Stimulated activated naive CD4-positive, alpha-beta T cell treated with Interleukin-2 at 50 U/mL for 16 hours (primary cell): Measurements from ENCODE around the gene PHGDH.
"Not testable (repeated sequence)": the region's sequence is repeated elsewhere in the genome, so short reads cannot be mapped to it uniquely, and the experiment has no call there.

Experiments used
- DNase-seq: peaks from one replicate; lab custom pipeline; 2025; lab: John Stamatoyannopoulos, UW

The PHGDH gene

DNA sequence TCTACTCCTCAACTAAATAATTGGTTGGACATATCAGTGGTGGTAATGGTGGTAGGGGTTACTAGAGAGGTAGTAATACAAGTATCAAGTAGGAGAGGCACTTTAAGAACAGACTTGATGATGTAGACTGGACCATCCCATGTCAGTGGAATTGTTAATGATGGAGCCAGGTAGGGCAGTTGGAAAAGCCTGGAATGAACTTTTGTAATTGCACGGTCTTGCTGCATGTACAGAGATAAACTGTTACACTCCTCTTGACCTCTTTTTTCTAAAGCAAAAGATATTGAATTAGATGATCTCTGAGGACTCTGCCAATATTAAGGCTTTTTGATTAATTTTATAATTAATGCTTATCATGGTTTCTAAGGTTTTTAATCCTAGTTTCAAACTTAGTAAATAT, 51.2 kb downstream of the PHGDH start:
- no peak for DNase-seq

DNA sequence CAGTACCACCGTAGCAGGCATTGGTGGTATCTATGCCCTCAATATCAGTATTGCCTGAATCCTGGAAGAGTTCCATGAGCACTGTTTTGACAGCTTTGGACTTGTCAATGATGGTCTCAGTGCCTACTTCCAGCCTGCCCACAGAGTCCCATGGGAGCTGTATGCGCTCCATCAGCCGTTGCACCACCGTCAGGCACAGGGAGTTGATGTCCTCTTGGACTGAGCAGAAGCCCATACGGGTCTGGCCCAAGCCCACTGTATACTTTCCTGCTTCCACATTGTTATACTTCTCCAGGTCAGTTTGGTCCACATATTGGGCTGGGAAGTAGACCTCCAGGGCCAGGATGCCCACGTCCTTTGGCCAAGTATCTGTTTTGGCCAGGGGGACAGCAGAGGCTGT, 52.5 kb downstream of the PHGDH start:
- DNase-seq = no peak

DNA sequence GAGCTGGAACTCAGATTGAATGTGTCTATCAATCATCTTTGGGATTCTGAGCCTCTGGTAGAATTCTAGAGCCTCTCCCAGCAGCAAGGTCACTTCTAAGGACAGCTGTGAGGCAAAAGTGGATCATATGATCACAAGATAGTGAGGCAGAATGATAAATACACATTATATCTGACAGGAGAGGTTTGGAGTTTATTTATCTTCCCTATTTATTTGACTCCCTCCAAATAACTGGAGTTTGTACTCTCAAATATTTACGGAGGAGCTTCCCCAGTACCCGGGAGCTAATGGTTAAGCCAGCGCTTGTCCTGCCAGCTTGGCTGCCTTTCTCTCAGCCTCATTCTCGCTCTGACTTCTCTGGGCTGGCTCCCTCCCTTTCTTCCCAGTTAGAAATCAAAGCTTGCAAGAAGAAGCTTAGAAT, 54.6 kb downstream of the PHGDH start:
- no peak for DNase-seq

DNA sequence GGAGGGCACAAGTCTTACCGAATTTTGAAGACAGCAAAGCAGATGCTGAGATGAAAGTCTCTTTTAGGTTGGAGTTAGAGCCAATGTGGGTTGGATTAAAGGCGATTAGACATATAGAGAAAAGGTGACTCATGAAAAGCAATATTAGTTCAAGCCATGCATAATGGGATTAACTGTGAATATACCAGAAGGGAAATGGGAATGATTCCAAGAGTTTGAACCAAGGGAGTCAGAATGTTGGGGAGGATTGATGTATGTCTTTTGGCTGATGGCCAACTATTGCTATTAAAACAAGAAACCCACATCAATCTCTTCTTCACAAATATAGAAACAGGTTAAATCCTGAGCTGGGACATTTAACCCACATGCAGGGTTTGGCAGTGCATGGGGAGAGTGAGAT, 55.8 kb downstream of the PHGDH start:
- DNase-seq = no peak

DNA sequence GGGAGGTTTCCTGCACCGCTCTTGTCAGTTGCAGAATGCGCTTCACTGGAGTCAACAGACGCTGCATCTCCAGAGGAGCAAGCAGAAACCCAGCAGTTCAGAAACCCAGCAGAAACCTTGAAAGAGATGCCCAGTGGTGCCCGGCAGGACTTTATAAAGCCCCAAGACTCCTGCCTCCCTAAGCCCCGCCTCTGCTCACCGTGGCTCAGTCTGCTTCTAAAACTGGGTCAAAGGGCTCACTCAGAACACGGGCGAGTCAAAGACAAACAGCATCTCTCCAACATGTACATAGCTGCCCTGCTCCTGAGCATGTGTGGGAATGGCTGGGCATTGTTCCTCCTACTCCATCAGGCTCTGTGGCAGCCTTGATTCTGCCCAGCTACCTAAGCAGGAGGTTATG, 57.0 kb downstream of the PHGDH start, which contains the start of gene HMGCS2:
Gene HMGCS2, minus strand, starts transcription at position 128 of the 400 bp plus-strand sequence. Its CDS starts 61 bp downstream, at position 67.
- DNase-seq = no peak

DNA sequence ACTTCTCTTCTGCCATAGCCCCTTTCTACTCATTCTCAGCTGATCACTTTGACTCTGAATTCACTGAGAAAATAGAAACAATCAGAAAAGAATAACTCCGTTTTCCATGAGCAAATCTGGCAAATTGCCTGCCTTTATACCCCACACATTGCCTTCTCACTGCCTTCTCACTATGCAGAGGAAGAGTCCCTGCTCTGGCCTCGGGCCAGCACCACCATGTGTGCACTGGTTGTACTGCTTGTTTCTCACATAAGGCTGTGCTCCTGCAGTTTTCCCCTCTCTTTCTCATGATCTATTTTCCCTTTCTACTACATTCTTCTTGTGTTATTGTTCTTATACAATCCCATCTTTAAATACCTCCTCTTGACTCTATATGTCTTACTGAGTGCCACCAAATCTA, 59.3 kb downstream of the PHGDH start:
- no peak for DNase-seq

DNA sequence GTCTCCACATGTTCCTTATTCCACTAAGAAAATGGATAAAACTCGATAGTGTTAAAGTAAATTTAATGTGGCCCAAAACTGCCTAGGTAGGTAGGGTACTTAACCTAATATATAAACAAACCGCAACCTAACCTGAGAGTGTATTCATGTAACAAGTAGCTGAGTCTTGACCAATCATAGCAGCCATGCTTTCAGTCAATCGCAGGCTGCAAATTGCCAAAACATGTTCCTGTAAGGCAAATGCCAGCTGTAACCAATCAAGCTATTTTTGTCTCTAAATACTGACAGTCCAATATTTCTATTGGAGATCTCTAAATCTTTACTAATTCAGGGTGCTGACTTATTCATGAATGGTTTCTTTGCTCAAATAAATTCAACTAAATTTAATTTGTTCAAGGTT, 60.0 kb downstream of the PHGDH start:
- DNase-seq = no peak

DNA sequence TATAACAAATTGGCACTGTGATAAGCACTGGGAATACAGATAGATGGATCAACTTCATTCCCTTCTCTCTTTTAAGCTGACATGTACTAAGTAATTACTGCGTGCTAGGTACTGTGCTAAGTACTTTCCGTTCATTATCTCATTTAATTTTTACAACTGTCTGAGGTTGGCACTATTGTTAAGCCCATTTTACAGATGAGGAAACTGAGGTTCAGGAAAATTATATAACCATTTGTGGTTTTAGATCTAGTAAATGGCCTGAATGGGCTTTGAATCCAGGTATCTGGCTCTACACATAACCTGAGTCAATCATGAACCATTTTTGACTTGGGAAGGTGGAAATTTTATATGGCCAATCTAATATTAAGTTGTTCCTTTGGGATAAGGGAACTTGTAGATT, 60.6 kb downstream of the PHGDH start:
- no peak for DNase-seq

DNA sequence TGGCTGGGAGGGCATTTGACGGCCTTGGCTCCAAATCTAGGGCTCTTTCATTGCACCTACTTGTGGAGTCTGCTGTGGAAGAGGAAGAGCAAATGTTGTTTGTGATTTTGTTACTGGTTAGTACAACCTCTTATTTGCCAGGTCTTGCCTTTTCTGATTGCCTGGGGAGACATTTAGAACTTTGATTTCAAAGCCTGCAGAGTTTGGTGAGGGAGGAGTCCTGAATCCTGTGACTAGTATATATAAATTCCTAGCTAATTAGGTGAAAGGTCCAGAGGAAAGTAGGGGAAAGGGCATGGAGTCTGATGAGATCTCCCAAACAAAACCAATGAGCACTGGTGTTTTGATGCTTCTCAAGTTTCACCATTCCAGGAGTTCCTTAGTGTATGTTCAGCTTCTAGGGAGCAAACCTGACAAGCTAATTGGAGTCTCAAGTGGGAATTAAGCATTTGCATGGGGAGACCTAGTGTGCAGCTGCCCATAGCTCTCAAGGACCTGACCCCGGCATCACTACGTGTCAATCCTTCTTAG, 62.0 kb downstream of the PHGDH start:
- DNase-seq = no peak

DNA sequence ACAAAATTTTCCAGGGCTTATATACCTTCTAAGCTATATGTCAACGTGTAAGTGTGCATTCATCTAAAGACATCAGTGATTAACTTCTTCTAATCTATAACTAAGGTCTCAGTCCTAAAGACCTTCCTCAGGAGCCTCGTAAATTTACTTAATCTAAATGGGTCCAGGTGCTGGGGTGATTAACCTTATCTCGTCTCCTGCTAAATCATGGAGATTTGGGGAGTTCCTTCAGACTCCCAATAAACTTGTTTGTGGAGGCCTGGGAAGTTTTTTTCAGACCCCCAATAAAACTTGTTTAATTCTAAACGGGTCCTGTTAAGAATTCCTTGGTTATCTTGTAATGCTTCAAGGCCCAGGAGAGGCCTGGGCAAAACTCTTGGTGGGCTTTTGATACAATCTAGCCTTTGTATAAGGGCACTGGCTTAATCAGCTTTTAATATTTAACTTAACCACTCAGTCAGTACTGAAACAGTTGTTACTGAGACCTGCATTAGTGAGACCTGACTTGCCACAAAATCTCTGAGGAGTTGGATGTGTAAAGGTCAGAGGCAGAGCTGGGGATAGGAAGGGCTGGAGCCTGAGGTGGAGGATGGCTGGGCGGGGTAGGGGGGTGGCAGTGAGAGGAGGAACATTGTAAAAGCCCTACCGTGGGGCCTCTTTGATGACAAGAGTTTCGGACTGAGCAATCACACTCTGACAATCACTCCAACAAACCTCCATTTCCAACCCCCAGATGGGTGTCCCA, 63.2 kb downstream of the PHGDH start:
- no peak for DNase-seq

DNA sequence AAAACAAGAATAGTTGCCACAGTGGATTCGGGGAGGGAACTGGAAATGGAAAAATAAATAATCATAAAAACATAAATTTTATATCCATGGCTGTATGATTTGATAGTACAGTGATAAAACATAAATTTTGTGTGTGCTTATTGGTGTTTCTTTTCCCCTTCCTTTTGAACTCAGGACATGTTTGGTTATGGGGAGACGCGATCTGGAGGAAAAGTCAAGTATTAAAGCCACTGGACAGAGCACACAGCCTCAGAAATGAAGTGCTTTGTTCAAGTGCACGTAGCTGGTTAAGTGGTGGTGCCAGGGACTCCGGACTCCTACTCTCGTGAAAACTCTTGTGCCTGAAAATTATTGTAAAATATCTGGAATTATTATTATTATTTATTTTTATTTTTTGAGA, 66.6 kb downstream of the PHGDH start:
- DNase-seq = no peak

DNA sequence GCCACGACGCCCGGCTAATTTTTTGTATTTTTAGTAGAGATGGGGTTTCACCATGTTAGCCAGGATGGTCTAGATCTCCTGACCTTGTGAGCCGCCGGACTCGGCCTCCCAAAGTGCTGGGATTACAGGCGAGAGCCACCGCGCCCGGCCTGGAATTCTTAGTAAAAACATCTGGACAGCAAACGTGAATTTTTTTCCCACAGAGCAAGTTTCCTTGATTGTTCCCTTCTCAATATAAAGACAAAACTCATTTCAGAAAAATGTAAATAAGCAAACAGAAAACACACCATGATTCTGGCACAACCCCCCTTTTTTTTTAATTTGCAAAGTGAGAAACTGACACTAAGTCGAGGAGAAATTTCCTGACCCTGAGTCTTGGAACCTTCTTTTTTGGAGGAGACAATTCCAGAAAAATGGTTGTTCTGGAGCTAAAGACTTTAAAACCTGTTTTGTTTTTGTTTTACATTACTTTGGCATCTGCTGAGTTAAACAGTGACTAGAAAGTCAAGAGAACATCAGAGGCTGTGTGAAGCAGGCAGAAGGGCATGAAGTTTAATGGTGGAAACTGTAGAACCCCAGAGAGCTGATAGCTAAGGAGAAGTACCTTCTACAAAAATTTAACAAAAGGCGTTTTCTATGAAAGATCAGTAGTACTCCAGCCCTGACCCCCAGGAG, 67.3 kb downstream of the PHGDH start:
- DNase-seq = no peak

DNA sequence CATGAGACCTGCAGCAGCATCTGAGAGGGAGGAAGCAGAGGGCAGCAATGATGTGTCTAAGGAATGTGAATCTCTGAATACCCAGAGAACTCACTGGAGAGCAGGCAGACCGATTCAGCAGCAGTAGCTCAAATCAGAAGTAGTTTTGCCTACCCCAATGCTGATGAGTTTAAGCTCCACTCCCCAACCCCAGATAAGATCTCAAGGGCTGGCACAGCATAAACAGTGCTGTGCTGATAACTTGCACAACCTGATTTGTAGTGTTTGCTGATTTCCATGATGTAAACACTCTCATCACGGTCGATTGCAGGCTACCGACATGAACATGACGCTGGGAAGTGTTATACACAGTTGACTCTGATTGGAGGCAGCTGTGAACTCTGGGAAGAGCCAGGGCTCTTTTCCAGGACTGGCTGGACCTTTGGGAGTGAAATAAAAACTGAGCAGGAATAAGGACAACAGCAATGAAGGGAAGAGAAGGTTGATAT, 68.2 kb downstream of the PHGDH start:
- DNase-seq = no peak

DNA sequence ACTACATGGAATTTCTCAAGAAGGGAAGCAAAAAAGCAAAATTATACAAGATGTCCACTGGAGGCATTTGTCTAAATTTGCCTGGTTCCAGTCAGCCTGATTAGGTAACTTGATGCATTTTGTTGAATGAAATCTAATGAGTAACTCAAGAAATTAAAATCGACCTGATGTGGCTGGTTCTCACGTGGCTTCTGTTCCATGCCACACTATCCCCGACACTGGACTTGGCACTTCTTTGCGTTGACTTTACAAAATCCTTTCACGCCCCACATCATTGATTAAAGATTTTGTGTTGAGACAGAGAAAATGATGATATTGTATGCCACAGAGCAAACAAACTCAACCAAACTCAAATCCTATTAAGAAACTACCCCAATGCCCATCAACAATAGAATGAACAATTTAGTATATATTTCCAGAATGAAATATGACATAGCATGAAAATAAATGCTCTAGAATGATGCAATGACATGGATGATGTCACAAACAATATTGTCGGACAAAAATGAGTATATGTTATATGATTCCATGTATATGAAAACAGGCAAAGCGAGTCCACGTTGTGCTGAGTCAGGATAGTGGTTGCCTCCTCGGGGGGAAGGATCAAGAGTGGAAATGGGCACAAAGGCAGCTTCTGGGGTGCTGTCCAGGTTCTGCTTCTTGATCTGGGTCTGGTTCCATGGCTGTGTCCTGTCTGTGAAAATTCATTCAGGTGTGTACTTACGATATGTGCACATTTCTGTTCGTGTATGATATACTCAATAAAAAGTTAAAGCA, 69.9 kb downstream of the PHGDH start:
- no peak for DNase-seq

DNA sequence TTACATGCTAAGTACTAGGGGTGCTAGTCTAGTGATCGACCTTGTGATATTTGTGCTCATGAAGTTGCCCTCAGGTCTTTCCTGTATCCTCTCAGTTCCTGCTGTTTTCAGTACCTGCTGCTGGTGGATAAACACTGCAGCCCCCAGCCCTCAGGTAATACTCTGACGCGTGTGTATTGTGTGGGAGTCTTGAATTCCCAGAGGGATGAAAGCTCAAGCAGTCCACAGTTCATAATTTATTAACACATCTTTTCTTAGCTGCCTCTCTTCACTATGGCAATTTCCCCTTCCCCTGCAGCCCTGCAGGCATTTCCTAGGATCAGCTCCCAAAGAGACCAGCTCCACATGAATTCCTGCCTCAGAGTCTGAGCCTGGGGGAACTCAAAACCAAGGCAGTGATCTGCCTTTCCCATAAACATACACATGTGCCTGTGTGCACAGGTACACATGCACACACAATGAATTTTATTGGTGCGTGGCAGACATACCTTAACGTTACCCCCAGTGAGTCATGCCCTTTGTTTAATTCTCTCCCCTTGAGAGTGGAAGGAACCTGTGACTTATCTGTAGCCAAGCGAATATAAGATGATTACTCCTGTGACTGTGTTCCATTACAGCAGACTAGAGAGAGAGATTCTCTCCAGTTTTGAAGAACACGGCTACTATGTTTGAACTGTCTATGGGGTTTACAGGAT, 71.0 kb downstream of the PHGDH start:
- DNase-seq = no peak

DNA sequence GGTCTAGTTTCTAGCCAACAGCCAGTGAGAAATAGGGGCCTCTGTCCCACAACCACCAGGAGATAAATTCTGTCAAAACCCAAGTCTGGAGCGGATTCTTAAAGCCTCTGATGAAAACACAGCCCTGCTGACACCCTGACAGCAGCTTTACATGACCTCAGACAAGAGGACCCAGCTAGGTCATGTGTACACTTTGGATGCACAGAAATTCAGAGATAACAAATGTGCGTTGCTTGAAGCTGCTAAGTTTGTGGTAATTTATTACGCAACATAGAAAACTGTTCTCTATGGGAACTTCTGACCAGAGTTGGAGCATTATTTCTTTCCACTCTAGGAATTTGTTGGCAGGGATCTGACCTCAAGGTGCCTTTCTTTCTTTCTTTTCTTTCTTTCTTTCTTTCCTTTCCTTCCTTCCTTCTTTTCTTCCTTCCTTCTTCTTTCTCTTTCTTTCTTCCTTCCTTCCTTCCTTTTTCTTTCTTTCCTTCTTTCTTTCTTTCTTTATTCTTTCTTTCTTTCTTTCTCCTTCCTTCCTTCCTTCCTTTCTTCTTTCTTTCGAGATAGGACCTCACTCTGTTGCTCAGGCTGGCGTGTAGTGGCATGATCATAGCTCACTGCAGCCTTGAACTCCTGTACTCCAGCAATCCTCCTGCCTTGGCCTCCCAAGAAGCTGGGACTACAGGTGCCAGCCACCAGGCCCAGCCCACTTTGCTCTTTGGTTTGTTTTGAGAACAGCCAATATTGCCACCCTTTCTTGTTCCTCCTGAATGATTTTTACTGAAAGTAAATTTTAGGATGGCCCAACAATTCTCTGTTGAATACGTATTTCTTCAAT, 71.8 kb downstream of the PHGDH start:
- DNase-seq = no peak

DNA sequence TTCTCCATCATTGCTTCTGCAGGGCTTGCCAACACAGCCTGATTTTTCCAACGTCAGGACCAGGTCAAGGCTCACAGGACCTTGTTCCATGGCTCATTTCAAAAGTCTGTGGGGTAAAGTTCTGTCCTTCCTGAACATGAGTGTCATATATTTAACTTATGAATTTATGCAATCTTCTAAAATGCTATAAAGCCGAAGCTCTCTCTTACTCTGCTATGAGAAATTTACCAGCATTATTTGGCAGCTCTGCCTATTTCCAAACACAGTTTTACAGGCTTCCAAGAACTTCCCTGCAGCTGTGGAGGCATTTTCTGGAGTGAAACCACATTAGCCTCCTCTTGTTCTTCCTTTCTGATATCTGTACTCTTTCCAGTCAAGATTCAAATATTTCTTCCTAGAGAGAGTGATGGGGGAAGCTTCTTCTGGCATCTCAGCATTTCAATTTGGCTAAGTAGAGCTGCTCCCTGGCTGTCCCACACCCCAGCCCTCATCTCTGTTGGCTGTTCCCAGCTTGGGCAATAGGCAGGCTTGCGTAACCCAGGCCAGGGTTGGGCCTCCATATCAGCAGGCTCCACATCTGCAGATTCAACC, 72.6 kb downstream of the PHGDH start:
- no peak for DNase-seq

DNA sequence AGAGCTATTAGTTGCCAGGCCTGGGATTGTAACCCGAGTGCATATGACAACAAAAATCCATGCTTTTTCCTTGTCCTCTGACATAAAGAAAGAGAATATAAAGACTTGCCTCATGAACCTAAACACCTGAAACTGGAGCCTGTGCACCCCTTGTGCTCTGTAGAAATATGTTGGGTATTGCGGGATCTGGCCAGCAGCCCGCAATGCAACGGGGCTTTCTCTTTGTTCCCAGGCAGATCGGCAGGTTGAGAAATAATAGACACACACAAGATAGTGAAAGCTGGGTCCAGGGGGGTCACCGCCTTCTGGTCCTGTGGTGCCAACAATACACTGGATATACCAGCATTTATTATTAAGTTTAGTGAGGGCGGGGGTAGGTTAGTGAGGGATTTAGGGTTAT, 74.3 kb downstream of the PHGDH start:
- not testable (repeated sequence) for DNase-seq

DNA sequence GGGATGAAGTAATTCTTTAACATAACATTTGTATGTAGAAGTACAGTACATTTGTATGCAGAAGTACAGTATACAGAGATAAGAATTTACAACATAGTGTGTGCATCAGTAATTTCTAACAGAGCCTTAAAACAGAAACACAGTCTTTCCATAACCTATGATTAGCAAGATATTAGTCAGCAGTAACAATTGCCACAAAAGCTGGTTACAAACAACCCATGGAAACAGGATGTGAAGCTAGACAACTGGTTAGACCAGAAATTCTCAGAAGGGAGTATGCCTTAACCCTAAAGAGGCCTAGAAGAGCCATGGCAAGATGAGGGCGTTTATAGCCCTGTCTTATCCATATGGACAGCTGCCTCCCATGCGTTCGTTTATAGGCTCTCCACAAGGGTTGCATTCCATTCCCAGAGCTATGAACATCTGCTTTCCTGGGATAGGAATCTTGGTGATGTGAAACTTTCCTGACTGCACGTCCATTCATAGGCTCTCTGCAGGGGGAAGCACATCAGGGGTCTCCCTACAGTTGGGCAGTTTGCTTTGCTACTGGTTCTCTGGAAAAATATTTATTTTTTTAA, 74.8 kb downstream of the PHGDH start:
- not testable (repeated sequence) for DNase-seq

DNA sequence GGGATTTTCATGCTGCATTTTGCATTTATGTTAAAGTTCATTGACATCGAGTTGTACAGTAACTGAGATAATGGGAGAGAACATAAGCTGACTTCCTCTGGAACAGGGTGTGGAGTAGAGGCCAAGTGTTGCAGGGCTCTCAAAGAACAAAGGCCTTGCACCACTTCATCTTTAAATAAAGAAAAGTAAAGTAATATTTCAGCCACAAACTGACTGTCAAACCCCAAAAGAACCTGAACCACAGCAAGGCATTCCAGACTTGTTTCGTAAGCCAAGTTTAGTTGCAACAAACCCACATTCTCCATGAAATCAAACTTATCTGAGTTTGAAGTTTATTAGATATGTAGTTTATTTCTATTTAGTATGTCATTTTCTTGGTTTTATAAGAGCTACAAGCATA, 76.0 kb downstream of the PHGDH start:
- no peak for DNase-seq
